GM21390 (cell line): ENCODE measurements around the gene CDKAL1.
"Not testable (repeated sequence)": the region's sequence is repeated elsewhere in the genome, so short reads cannot be mapped to it uniquely, and the experiment has no call there.

Experiments used
- ATAC-seq: cut with Tn5 transposase; IDR thresholded peaks from one replicate; pipeline ENCODE4 v1.9.1; 2021; ENCODE audit not compliant: unreplicated experiment

The CDKAL1 gene

GRCh38 chr6:21222656-21223055 lies 688.4 kb downstream of the CDKAL1 start:
- no peak for ATAC-seq

DNA sequence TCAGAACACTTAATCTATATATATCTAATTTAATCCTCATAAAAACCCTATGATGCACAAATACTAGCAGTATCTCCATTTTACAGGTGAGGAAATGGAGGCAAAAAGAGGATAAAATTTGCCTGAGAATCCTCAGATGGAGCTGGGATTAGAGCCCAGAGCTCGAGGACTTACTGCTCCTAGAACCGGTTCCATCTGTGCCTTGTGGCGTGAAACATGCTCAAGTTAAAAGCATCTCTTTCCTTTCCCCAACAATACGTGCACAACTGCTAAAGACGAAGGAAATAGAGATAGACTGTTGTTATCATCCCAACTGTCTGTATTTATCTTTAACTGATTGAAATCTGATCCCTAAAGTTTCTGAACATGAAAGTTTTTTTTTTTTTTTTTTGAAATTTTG lies 691.7 kb downstream of the CDKAL1 start:
- ATAC-seq = no peak

DNA sequence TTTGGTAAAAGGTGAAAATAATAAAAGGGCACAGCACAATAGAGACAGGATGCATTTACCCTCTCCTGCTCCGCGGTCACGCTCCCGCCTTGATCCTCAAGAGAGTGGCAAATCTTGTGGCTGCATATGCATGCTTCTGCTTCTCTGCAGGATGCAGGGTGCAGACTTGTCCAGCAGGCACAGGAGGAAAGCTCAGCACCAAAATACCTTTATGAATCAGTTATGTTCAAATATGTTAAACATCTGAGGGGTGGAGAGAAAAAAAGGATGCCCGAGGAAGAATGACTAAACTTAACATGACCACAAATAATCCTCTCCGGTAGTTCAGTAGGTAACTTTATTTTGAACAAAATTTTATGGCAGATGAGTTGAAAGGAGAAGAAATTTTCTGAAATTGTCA lies 693.2 kb downstream of the CDKAL1 start:
- ATAC-seq = no peak

DNA sequence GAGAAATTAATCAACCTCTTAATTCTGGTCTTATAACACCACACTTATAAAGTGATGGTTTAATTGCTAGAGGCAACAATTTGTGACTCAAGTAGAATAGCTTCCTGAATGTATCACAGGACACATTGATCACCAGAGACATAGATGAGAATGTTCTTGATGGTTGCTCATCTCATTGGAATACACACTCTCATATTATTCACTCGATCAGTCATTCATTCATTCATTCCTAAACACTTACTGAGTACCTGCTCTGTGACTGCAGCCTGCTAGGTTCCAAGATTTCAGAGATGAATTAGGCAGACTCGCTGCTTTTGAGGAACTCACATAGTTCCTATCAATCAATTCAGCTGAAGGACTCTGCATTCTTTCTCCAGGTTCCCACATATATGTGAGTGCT lies 694.2 kb downstream of the CDKAL1 start:
- ATAC-seq = no peak

GRCh38 chr6:21228876-21229460 lies 694.7 kb downstream of the CDKAL1 start:
- ATAC-seq = no peak

DNA sequence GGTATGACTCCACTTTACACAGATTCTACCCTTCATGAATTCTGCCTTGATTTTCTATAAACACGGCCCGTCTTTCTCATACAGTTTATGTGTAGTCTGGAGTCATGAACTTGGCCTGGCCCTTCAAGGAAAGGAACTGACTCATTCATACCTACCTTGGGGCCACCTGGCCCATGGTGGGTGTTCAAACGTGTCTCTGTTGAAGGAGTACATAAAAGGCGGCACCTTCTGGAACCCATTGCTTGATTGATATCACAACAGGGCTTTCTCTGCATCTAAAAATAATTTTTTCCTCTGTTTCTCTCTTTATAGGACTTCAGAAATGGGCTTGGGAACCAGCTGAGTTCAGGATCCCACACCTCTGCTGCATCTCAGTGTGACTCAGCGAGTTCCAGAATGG lies 696.3 kb downstream of the CDKAL1 start:
- no peak for ATAC-seq

DNA sequence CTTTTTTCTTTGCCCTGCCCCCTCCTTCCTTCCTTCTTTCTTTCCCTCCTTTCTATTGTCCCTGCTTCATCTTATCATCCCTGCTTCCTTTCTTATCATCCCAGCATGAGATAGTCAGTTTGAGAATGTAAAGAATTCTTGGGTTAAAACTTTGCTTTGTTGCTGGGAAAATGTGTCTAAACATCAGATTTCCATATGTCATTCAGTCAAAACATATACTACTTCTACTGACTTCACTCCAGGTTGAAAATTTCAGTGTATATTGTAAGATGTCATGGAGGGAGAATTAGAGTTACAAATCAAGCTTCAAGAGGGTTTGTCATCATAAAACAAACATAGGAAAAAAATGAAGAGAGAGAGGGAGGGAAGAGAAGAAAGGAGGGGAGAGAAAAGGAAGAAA lies 700.9 kb downstream of the CDKAL1 start:
- no peak for ATAC-seq

- no peak for ATAC-seq
Measured at GRCh38 chr6:21238208-21238607, 704.0 kb downstream of the CDKAL1 start.

- no peak for ATAC-seq
Measured at GRCh38 chr6:21240709-21241108, 706.5 kb downstream of the CDKAL1 start.

GRCh38 chr6:21241231-21242130 lies 707.2 kb downstream of the CDKAL1 start:
- no peak for ATAC-seq

DNA sequence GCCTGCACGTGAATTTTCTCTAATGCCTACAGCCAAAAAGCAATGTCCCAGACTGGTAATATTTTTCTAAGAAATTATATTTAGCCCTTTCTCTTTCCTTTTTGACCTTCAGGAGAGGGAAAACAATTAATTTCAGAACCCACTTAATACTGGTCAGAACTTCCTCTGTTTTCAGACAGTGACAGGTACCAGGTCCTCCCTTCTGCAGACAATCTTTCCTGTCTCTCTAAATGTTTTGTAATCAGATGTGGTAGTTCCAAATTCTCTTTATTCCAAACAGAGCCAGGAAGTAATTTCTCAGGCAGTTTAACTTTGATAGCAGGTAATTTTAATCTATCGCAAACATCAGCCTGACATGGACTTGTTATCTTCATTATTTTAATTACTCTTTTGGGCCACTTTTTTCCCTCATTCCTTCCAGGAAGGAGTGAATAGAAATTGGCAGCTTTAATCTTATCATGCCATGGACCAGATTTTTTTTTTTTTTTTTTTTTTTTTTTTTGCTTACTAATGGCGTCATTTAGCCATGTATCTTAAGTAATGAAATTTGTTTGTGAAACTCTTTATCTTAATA lies 710.7 kb downstream of the CDKAL1 start:
- ATAC-seq = no peak

DNA sequence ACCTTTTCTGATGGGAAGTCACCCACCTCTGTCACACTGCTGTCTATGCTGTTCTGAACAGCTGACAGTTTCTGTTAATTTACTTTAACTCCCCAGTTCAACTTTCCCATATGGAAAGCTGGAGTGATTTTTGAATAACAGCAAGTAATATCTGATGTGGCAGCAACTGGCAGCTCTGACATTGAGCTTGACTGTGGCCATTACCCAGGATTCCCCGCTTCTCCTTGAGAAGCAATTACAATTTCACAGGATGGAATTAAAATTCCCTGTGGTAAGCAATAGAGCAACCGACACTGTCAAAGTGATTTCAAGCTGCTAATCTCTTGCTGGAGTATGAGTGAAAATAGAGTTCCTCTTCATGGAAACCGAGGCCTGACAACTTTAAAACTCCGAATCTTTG lies 711.2 kb downstream of the CDKAL1 start:
- no peak for ATAC-seq

GRCh38 chr6:21246075-21246474 lies 711.8 kb downstream of the CDKAL1 start:
- no peak for ATAC-seq

GRCh38 chr6:21254460-21254859 lies 720.2 kb downstream of the CDKAL1 start:
- ATAC-seq = not testable (repeated sequence)

- ATAC-seq = no peak
Measured at GRCh38 chr6:21256197-21256596, 721.9 kb downstream of the CDKAL1 start.

- no peak for ATAC-seq
Measured at GRCh38 chr6:21257125-21257524, 722.9 kb downstream of the CDKAL1 start.

DNA sequence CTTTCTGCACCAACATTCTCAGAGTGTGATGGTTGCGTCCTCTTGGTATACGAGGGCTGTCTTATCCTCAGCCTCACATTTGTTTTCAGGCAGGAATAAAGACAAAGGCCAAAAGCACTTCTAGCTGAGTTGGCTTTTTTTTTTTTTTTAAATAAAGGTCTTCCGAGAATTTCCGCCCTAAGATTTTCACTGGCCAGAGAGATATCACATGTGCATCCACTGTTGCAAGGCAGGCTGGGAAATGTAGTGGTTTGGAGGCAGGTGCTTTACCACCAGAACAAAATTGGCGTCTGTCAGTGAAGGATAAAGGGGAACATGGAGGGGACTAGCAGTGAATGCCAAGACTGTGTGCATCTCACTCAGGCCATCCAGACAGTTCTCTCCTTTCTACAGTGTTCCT lies 724.4 kb downstream of the CDKAL1 start:
- ATAC-seq = no peak

GRCh38 chr6:21259660-21260059 lies 725.4 kb downstream of the CDKAL1 start:
- no peak for ATAC-seq

- no peak for ATAC-seq
Measured at GRCh38 chr6:21262504-21262903, 728.2 kb downstream of the CDKAL1 start.

DNA sequence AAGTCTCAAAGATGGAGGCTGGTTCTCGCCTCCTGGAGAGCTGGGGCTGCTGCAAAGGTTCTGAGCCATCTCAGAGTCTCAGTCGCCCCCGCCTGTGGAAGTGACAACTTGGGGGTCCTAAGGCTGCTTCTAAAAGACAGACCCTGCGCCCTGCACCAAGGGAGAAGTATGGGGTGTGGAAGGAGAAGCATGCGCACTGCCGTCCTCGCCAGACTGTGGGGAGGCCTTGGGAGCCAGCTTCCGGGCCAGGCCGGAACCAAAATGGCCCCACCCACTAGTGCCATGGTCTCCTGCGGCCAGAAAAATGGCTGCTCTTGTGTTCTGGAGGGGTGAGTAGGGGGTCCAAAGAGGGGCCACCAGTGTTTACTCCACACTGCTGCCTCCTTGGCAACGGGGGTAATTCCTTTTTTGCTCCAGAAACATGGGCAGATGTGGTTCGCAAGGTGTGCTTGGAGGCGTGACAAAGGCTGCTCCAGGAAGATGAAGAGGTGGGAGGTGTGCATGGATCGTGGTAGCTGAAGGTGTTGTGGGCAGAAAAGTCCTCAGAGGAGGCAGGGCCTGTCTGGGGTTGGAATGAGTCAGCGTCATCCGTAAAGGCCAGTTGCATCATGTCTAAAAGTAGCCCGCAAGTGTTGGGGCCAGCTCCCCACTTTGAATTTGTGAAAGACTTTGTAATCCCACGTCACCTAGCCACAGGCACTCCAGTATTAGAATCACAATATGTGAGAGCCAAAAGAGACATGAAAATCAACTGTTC lies 729.5 kb downstream of the CDKAL1 start:
- ATAC-seq = peak; percentile 54

- no peak for ATAC-seq
Measured at GRCh38 chr6:21264288-21265033, 730.2 kb downstream of the CDKAL1 start.
